Measurements from ENCODE around the gene PDE4B.
A peak's percentile ranks its signal among the peaks of the same experiment; 100 is the strongest.

Gene PDE4B

GRCh38 chr1:65812065-65812464 is 19.4 kb downstream of the PDE4B start:
- H3K4me3 ChIP-seq (replicated peaks; ENCODE audit: low read depth, low read length): peak overlapping the region; percentile 8
- TF ChIP-seq CTCF (IDR thresholded peaks at IDR 0.05; ENCODE audit: low read length, missing control alignments): no peak
- DNase-seq (ENCODE audit: low read depth): peak; percentile 79

DNA sequence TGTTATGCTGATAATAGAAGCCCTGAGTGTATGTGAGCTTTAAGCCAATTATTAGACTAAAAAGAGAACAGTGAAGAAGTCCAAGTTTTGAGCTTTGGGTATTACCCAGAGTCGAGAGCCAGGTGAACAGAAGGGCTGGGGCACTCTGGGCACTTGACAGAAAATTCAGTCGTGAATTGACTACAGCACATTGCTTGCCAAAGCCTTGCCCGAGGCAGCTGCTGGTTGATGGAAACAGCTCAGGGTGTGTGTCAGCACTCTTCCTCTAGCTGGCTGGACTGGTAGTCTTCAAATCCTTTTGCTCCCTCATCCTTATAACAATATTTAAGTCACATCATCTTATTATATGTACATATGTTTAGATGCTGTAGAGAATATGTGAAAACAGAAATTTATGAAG is 21.3 kb downstream of the PDE4B start:
- no peak for DNase-seq (ENCODE audit: low read depth)
- no peak for TF ChIP-seq CTCF (IDR thresholded peaks at IDR 0.05; ENCODE audit: low read length, missing control alignments)
- no peak overlapping the region for H3K4me3 ChIP-seq (replicated peaks; ENCODE audit: low read depth, low read length)

GRCh38 chr1:65814752-65815151 is 22.1 kb downstream of the PDE4B start:
- TF ChIP-seq CTCF (IDR thresholded peaks at IDR 0.05; ENCODE audit: low read length, missing control alignments): no peak
- DNase-seq (ENCODE audit: low read depth): no peak
- H3K4me3 ChIP-seq (replicated peaks; ENCODE audit: low read depth, low read length): no peak overlapping the region

DNA sequence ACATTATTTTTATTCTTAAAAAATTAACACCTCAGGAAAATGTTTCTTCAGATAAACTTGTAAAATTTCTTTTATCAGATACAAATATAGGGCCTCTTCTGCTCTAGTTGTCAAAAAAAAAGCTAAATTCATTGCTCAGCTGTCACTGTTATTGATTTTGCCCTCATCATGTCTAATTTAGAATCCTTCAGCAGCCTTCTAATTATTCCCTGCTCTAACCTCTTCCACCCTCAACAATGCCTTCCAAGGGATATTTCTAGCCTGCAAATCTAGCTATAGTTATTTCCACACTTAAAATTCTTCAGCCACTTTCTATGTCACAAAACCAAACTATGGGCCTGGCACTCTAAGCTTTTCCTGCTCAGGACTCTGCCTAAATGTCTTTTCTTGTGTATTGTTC is 25.2 kb downstream of the PDE4B start:
- H3K4me3 ChIP-seq (replicated peaks; ENCODE audit: low read depth, low read length): no peak overlapping the region
- DNase-seq (ENCODE audit: low read depth): no peak
- no peak for TF ChIP-seq CTCF (IDR thresholded peaks at IDR 0.05; ENCODE audit: low read length, missing control alignments)

DNA sequence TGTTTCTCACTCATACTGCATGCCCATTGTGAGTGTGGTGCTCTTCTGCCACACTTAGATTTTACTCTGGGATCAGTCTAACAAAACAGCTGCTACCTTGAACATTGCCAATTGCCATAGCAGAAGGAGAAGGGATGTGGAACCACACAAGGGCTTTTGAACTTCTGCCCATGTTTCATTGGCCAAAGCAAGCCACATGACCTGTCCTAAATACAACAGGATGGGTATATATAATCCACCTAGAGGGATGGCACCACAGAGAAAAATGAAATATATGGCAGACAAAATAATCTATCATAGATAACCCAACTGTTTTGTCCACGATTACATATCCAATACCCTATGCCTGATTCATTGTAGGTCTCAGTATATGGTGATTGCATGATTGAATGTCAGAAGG is 26.3 kb downstream of the PDE4B start:
- no peak overlapping the region for H3K4me3 ChIP-seq (replicated peaks; ENCODE audit: low read depth, low read length)
- TF ChIP-seq CTCF (IDR thresholded peaks at IDR 0.05; ENCODE audit: low read length, missing control alignments): no peak
- DNase-seq (ENCODE audit: low read depth): no peak

DNA sequence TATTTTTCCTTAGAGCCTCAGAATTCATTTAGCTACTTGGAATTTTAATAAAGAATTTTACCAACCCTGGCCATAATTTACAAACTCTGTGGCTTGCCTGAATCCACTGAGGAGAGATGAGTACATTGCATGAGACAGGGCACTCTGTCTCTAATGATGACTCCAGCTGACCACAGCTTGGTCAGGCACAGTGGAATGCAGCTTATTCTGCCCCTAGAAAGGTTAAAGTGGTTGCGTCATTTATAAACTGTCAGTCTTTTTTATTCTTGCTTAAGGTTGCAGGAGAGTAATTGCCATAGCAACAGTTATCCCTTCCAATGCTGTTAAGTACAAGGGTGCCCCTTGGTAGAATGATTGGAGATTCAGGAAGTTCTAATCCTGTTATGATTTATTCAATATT is 28.3 kb downstream of the PDE4B start:
- no peak overlapping the region for H3K4me3 ChIP-seq (replicated peaks; ENCODE audit: low read depth, low read length)
- DNase-seq (ENCODE audit: low read depth): peak; percentile 79
- no peak for TF ChIP-seq CTCF (IDR thresholded peaks at IDR 0.05; ENCODE audit: low read length, missing control alignments)

GRCh38 chr1:65821386-65821785 is 28.7 kb downstream of the PDE4B start:
- no peak overlapping the region for H3K4me3 ChIP-seq (replicated peaks; ENCODE audit: low read depth, low read length)
- TF ChIP-seq CTCF (IDR thresholded peaks at IDR 0.05; ENCODE audit: low read length, missing control alignments): no peak
- no peak for DNase-seq (ENCODE audit: low read depth)

Data from fibroblast of pulmonary artery (primary cell).